Upper lobe of right lung (tissue), 1 donor: ENCODE measurements around the gene PAK4. TPM values are rescaled to one million over a fixed set of nuclear protein-coding genes. Genes with fewer than 3 reads are reported as not detected.
"Not testable (repeated sequence)": the region's sequence is repeated elsewhere in the genome, so short reads cannot be mapped to it uniquely, and the experiment has no call there.

Experiments used
- ATAC-seq: fragments of 200-7000 bp; cut with Tn5 transposase; one replicate; pipeline ENCODE4 v1.9.1; 2020; ENCODE audit warnings: mild to moderate bottlenecking, moderate library complexity
- DNase-seq: peaks from one replicate; pipeline ENCODE4 v3.0.0-alpha.2; 2020
- H3K27ac ChIP-seq: fragments of 200-600 bp; one replicate; pipeline ENCODE4 v1.8.0; 2022
- H3K27me3 ChIP-seq: fragments of 200-600 bp; one replicate; pipeline ENCODE4 v1.8.0; 2022; ENCODE audit warnings: mild to moderate bottlenecking
- H3K36me3 ChIP-seq: fragments of 200-600 bp; one replicate; pipeline ENCODE4 v1.8.0; 2022
- H3K4me1 ChIP-seq: fragments of 200-600 bp; one replicate; pipeline ENCODE4 v1.8.0; 2022
- H3K4me3 ChIP-seq: fragments of 200-600 bp; one replicate; pipeline ENCODE4 v1.8.0; 2022; ENCODE audit warnings: mild to moderate bottlenecking
- H3K9me3 ChIP-seq: fragments of 200-600 bp; one replicate; pipeline ENCODE4 v1.8.0; 2022
- CTCF ChIP-seq: fragments of 200-600 bp; IDR thresholded peaks from one replicate; pipeline ENCODE4 v1.8.0; 2022; ENCODE audit warnings: antibody characterized with exemption
- intact Hi-C: fragments of 100-400 bp; cut with DNase I; formaldehyde crosslinking; loops from one replicate; pipeline ENCODE4 v1.11.0; 2022
- total RNA-seq: library from RNA; stranded (reverse); fragmentation: NEBNext Ultra II Directional; extraction: Animal tissue kit (Norgen Biotek cat#: 25700); gene quantifications from one replicate; pipeline ENCODE4 v1.2.1, GENCODE V29; 2021
- donor health status: DM: no; HTN: yes; CAD: no; lungs with severe emphysema.

Gene PAK4
- total RNA-seq, 1 donor from 2014 or later, result 72.8 TPM

GRCh38 chr19:39139305-39139874 lies 13.8 kb downstream of the PAK4 start:
- no peak for TF ChIP-seq CTCF
- DNase-seq (no peak), ATAC-seq (peak; percentile 7)
- intact Hi-C loops, result no loop called here
- H3K4me1 ChIP-seq, result peaks cover 30% of the 10 kb centered on the region
- H3K9me3 ChIP-seq, result no peaks in the 10 kb centered on the region
- peak overlapping the region; percentile 21 for H3K4me3 ChIP-seq
- no peaks in the 10 kb centered on the region for H3K27me3 ChIP-seq
- no peaks in the 10 kb centered on the region for H3K36me3 ChIP-seq
- peak overlapping the region; percentile 60 for H3K27ac ChIP-seq

DNA sequence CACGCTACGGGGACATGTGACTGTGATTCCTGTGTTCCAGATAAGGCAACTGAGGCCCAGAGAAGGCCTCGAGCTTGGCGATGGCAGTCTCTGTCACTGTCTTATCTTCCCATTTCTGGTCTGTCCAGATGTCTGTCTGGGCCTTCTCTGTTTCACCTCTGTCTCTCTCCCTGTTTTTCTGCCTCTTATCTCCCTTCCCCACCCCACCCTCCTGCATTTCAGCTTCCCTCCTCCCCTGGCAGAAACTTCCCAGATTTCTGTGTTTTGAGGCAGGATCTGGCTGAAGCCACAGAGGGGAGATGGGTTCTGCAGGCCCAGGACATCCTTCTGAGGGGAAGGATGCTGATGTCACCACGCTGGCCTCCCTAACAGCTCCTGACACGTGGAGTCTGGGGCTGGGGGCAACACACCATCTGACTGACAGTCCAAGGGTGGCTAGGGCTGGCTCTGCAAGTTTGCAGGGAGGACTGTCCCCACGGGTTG lies 14.4 kb downstream of the PAK4 start:
- ATAC-seq (no peak), DNase-seq (no peak)
- intact Hi-C loops, result no loop called here
- Histone ChIP-seq H3K36me3 (no peaks in the 10 kb centered on the region), H3K27ac (no peak overlapping the region), H3K4me3 (no peak overlapping the region), H3K4me1 (peaks cover 36% of the 10 kb centered on the region), H3K27me3 (no peaks in the 10 kb centered on the region), H3K9me3 (no peaks in the 10 kb centered on the region)
- no peak for TF ChIP-seq CTCF

- no peaks in the 10 kb centered on the region for H3K36me3 ChIP-seq
- DNase-seq, result no peak
- no peaks in the 10 kb centered on the region for H3K27me3 ChIP-seq
- no peak for ATAC-seq
- H3K27ac ChIP-seq, result no peak overlapping the region
- no peak overlapping the region for H3K4me3 ChIP-seq
- no peak for TF ChIP-seq CTCF
- peaks cover 42% of the 10 kb centered on the region for H3K4me1 ChIP-seq
- H3K9me3 ChIP-seq, result no peaks in the 10 kb centered on the region
- intact Hi-C loops, result no loop called here
These were observed 15.0 kb downstream of the PAK4 start for GRCh38 chr19:39140594-39140993.

DNA sequence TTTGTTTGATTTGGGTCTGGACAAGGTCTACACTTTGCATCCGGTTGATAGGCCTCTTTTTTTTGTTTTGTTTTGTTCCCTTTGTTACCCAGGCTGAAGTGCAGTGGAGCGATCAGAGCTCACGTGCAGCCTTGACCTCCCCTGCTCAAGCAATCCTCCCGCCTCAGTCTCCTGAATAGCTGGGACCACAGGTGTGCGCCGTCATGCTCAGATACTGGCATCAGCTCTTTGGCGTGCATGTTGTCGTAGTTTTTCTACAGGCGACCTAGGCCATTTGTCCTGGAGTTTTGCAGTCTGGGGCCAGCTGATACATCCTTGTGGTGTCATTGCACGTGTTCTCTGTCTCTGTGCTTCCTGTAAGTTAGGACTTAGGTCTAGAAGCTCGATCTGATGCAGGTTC lies 16.3 kb downstream of the PAK4 start:
- Histone ChIP-seq H3K36me3 (no peaks in the 10 kb centered on the region), H3K4me1 (peaks cover 48% of the 10 kb centered on the region), H3K27ac (no peak overlapping the region), H3K4me3 (no peak overlapping the region), H3K9me3 (no peaks in the 10 kb centered on the region), H3K27me3 (no peaks in the 10 kb centered on the region)
- ATAC-seq (no peak), DNase-seq (no peak)
- intact Hi-C loops, result no loop called here
- no peak for TF ChIP-seq CTCF

DNA sequence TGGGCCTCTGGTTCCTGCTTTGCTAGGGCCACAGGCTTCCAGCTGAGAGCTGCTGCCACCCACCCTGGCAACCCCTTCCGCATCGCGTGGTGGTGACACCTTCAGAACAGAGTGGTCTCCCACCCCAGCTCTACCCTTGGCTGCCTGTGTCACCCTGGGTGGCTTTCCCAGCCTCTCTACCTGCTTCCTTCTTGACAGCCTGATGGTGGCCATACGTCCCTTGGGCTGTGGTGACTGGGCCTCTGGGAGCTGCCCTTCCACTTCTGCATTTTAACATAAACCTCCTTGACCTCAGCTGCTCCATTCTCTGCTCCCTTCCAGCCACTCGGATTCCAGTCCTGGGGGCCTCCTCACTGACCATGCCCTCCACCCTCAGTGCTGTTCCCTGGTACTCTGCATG lies 17.0 kb downstream of the PAK4 start:
- Histone ChIP-seq H3K36me3 (no peaks in the 10 kb centered on the region), H3K4me1 (peaks cover 48% of the 10 kb centered on the region), H3K4me3 (no peak overlapping the region), H3K27me3 (no peaks in the 10 kb centered on the region), H3K27ac (peak overlapping the region; percentile 11), H3K9me3 (no peaks in the 10 kb centered on the region)
- TF ChIP-seq CTCF, result no peak
- peak; percentile 3 for ATAC-seq
- intact Hi-C loops, result no loop called here
- no peak for DNase-seq

- intact Hi-C loops, DNase-seq, H3K9me3 ChIP-seq, H3K36me3 ChIP-seq, ATAC-seq, H3K27me3 ChIP-seq: not testable (repeated sequence)
- H3K27ac ChIP-seq, result peak overlapping the region; percentile 78
- peak overlapping the region; percentile 14 for H3K4me3 ChIP-seq
- H3K4me1 ChIP-seq, result peaks cover 40% of the 10 kb centered on the region
These were observed 18.2 kb downstream of the PAK4 start for GRCh38 chr19:39143757-39144289.
